Gastrocnemius medialis (tissue), 4 donors: ENCODE measurements around the gene ANKRD40. TPM values are rescaled to one million over a fixed set of nuclear protein-coding genes. Genes with fewer than 3 reads are reported as not detected.
"Not testable (repeated sequence)": the region's sequence is repeated elsewhere in the genome, so short reads cannot be mapped to it uniquely, and the experiment has no call there.

ENCODE experiments used
- ATAC-seq, 2 donors: fragments of 150-250 bp; one replicate each; pipeline ENCODE4 v1.9.1; 2016
- DNase-seq, 2 donors: peaks; one replicate each; pipeline ENCODE4 v3.0.0-alpha.2; 2019
- H3K27ac ChIP-seq, 4 donors: fragments of 200-600 bp; sonication (generic); 1 replicate in 1 of 4; 2 replicates in 3 of 4; pipeline ENCODE4 v1.5.1; 2016 to 2018; ENCODE audit warnings: mild to moderate bottlenecking in 2 of 4, moderate library complexity in 1 of 4
- H3K27me3 ChIP-seq, 3 donors: fragments of 200-600 bp; sonication (generic) in 2 of 3; 1 replicate in 1 of 3; 2 replicates in 2 of 3; pipeline versions ENCODE4 v1.5.1 to v1.6.0; 2016 to 2019; ENCODE audit warnings: mild to moderate bottlenecking in 1 of 3, moderate library complexity in 1 of 3
- H3K36me3 ChIP-seq, 2 donors: fragments of 200-600 bp; sonication (generic) in 1 of 2; one replicate each; pipeline ENCODE4 v1.5.1; 2017 to 2018
- H3K4me1 ChIP-seq, 2 donors: fragments of 200-600 bp; sonication (generic) in 1 of 2; one replicate each; pipeline ENCODE4 v1.5.1; 2016 to 2017; ENCODE audit warnings: mild to moderate bottlenecking in 2 of 2
- H3K4me3 ChIP-seq, 4 donors: fragments of 200-600 bp; sonication (generic) in 3 of 4; 1 replicate in 1 of 4; 2 replicates in 3 of 4; pipeline ENCODE4 v1.5.1; 2016 to 2019; ENCODE audit warnings: mild to moderate bottlenecking in 2 of 4
- H3K9me3 ChIP-seq, 3 donors: fragments of 200-600 bp; sonication (generic) in 2 of 3; 1 replicate in 1 of 3; 2 replicates in 2 of 3; pipeline ENCODE4 v1.5.1; 2016 to 2019
- CTCF ChIP-seq, 5 experiments: fragments of 450-650 bp in 3 of 5; fragments of 200-600 bp in 2 of 5; sonication (generic) in 2 of 5; IDR thresholded peaks in 4 of 5; conservative IDR thresholded peaks in 1 of 5; 1 replicate in 4 of 5; 2 replicates in 1 of 5; pipeline ENCODE4 v1.5.1; 2016 to 2019; ENCODE audit warnings: antibody characterized with exemption in 5 of 5, mild to moderate bottlenecking in 3 of 5, moderate library complexity in 3 of 5
- POLR2A ChIP-seq, 2 donors: fragments of 450-650 bp; IDR thresholded peaks; one replicate each; pipeline ENCODE4 v1.6.1; 2017; ENCODE audit warnings: antibody characterized with exemption in 2 of 2, mild to moderate bottlenecking in 2 of 2, moderate library complexity in 2 of 2
- in situ Hi-C, 4 donors: fragments of 200-750 bp; cut with MboI; loops; one replicate each; pipeline versions ENCODE4 v1.15.0 to v1.8.0; 2017; ENCODE audit warnings: low sequenced_read_pairs in 4 of 4
- intact Hi-C: fragments of 100-400 bp; cut with DNase I; formaldehyde crosslinking; loops from one replicate; pipeline ENCODE4 v1.15.1; 2023; ENCODE audit warnings: low total_unique reads
- total RNA-seq, 4 donors: library from RNA; depleted of rRNA; stranded (reverse); fragments of >200 nt; gene quantifications; one replicate each; pipeline versions ENCODE4 v1.1.0 to v1.2.3, GENCODE V29; 2016

ANKRD40 gene
- total RNA-seq, 4 donors from 2014 or later: 97.3 to 135 (median 112) TPM

DNA sequence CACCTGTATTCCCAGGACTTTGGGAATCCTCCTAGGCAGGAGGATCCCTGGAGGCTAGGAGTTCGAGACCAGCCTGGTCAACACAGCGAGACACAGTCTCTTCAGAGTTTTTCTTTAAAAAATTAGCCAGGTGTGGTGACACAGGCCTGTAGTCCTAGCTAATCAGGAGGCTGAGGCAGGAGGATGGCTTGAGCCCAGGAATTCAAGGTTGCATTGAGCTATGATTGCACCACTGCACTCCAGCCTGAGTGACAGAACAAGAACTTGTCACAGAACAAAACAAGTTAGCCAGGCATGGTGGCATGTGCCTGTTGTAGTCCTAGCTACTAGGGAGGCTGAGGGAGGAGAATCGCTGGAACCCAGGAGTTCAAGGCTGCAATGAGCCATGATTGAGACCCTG lies 24.8 kb downstream of the ANKRD40 start:
- Histone ChIP-seq H3K36me3 (no peaks in the 10 kb centered on the region), H3K9me3 (no peaks in the 10 kb centered on the region), H3K27me3 (no peaks in the 10 kb centered on the region), H3K4me3 (no peak overlapping the region), H3K27ac (no peak overlapping the region), H3K4me1 (peaks cover 11 to 20% of the 10 kb centered on the region in 2 donors)
- no peak for DNase-seq
- intact Hi-C loops (no loop called here), in situ Hi-C loops (no loop called here)
- TF ChIP-seq CTCF (IDR thresholded peaks at IDR 0.05 in 4 of 5, conservative IDR thresholded peaks at IDR 0.05 in 1 of 5) (no peak), POLR2A (IDR thresholded peaks at IDR 0.05) (no peak)
- no peak for ATAC-seq

DNA sequence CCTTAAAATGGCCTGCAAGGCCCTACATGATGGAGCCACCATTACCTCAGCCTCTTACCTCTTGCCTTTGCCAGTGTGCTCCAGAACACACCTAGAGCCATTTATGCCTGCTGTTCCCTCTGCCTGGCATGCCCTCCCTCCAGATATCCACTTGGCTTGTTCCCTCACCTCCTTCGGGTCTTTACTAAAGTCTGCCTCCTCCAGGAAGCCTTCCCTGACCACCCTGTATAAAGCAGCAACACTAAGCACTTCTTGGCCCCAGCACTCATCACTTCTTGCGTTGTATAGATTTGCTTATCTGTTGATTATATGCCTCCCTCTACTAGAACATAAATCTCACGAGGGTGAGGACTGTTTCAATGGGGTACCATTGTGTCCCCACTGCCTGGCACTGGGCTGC lies 25.3 kb downstream of the ANKRD40 start:
- no peak overlapping the region for H3K4me3 ChIP-seq
- TF ChIP-seq CTCF (IDR thresholded peaks at IDR 0.05 in 4 of 5, conservative IDR thresholded peaks at IDR 0.05 in 1 of 5) (no peak), POLR2A (IDR thresholded peaks at IDR 0.05) (no peak)
- no peaks in the 10 kb centered on the region for H3K36me3 ChIP-seq
- intact Hi-C loops (no loop called here), in situ Hi-C loops (no loop called here)
- no peak for ATAC-seq
- H3K4me1 ChIP-seq: peaks cover 11 to 17% of the 10 kb centered on the region in 2 donors
- no peaks in the 10 kb centered on the region for H3K9me3 ChIP-seq
- no peak overlapping the region for H3K27ac ChIP-seq
- H3K27me3 ChIP-seq: no peaks in the 10 kb centered on the region
- no peak for DNase-seq

DNA sequence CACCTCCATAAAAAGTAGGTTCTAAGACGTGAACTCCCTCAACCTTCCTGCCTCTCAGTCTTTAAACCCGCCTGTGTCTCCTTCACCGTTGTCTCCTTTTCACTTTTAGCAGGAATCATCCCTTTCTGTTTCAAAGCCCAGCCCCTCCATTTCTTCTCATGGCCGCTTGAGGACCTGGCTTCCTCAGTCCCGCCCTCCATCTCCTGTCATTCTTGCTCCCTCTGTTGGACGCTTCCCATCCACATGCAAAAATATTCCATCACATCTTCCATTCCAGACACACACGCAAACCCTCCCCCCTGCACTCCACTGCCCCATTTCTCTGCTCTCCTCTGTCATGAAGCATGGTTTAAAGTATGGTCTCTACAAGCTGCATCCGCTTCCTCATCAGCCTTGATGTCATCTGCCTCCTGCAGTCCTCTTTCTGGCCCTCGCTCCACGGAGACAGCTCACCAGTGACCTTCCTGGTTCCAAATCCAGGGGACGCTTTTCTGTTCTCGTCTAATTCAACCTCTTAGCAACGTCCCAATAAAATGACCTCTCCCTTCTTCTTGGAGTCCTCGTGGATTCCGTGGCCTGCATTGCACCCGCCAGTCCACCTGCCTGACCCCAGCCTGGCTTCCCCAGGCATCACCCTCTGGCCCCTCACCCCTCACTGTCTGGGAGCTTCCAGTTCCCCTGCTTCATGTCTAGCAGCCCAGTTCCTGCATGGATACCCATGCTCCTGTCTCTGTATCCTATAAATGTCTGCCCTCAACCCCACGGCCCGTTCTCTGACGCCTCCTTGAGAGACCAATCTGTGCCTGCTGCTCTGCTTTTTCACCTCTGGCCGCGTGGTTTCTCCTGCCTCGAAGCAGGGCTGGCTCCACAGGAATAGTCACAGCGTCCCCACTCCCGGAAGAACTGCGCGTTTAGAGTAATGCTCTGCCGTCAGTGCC lies 26.2 kb downstream of the ANKRD40 start:
- no peaks in the 10 kb centered on the region for H3K27me3 ChIP-seq
- intact Hi-C loops: no loop called here
- H3K4me3 ChIP-seq: no peak overlapping the region
- TF ChIP-seq POLR2A (IDR thresholded peaks at IDR 0.05): no peak
- peak in 3 of 5 experiments; percentile 20 to 33 (median 29) for TF ChIP-seq CTCF (IDR thresholded peaks at IDR 0.05 in 4 of 5, conservative IDR thresholded peaks at IDR 0.05 in 1 of 5)
- H3K27ac ChIP-seq: no peak overlapping the region
- H3K9me3 ChIP-seq: no peaks in the 10 kb centered on the region
- ATAC-seq: no peak
- DNase-seq: no peak
- peaks cover 5 to 8% of the 10 kb centered on the region in 2 donors for H3K4me1 ChIP-seq
- in situ Hi-C loops: no loop called here
- no peaks in the 10 kb centered on the region for H3K36me3 ChIP-seq

DNA sequence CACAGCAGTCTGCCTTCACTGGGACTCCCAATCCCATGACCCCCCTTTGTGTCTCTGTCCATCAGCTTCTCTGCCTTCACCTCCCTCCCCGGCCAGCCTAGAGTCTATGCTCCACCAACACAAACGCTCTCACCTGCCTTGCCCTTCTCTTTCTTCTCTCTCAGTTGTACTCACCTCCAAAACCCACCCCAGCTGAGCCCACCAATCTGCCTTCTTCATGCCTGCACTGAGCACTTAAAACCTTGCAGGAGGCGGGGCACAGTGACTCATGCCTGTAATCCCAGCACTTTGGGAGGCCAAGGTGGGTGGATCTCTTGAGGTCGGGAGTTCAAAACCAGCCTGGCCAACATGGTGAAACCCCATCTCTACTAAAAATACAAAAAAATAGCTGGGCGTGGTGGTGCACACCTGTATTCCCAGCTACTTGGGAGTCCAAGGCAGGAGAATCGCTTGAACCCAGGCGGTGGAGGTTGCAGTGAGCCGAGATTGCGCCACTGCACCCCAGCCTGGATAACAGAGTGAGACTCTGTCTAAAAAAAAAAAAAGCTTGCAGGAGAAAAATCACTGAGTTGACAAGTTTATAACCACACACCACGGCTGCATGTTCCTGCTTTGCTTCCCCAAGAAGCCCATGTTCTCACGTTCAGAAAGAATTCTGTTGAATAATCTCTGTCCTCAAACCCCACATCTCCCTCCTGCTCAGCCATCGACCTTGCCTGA lies 27.0 kb downstream of the ANKRD40 start:
- DNase-seq, H3K4me3 ChIP-seq, ATAC-seq, intact Hi-C loops, H3K27ac ChIP-seq, in situ Hi-C loops, H3K36me3 ChIP-seq, H3K27me3 ChIP-seq, H3K4me1 ChIP-seq, H3K9me3 ChIP-seq: not testable (repeated sequence)

- DNase-seq (no peak), ATAC-seq (no peak)
- in situ Hi-C loops (no loop called here), intact Hi-C loops (no loop called here)
- TF ChIP-seq CTCF (IDR thresholded peaks at IDR 0.05 in 4 of 5, conservative IDR thresholded peaks at IDR 0.05 in 1 of 5): no peak
- TF ChIP-seq POLR2A (IDR thresholded peaks at IDR 0.05): no peak
- Histone ChIP-seq H3K9me3 (no peaks in the 10 kb centered on the region), H3K4me1 (peaks cover 0 to 11% of the 10 kb centered on the region in 2 donors), H3K27ac (no peak overlapping the region), H3K4me3 (no peak overlapping the region), H3K27me3 (no peaks in the 10 kb centered on the region), H3K36me3 (no peaks in the 10 kb centered on the region)
Observed at GRCh38 chr17:50680126-50680525, 27.6 kb downstream of the ANKRD40 start.
